HG03442 (cell line): ENCODE data around the gene NRAS.

Source experiments
- ATAC-seq: cut with Tn5 transposase; IDR thresholded peaks from one replicate; pipeline ENCODE4 v1.9.1; 2021; ENCODE audit warnings: mild to moderate bottlenecking, moderate library complexity; ENCODE audit not compliant: unreplicated experiment

Gene NRAS

DNA sequence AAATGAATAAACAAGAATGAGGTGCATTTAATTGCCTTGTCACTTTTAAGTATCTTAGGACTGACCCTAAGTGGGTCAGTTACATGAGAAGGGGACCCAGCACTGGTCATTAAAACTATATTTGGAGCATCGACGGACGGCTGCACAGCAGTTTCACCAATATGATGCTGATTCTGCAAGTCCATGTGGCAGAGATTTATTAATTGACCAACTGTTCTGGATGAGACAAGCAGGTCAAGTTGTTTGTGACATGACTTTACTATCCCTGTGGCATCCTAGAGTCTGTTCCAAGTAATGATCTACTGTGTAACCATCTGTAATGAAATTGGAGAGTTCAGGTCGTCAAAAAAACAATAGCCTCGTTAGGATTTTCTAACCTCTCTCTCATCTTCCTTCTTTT, 30.7 kb downstream of the NRAS start:
- ATAC-seq: no peak

- no peak for ATAC-seq
Measured at GRCh38 chr1:114677691-114678090, 38.9 kb downstream of the NRAS start.

DNA sequence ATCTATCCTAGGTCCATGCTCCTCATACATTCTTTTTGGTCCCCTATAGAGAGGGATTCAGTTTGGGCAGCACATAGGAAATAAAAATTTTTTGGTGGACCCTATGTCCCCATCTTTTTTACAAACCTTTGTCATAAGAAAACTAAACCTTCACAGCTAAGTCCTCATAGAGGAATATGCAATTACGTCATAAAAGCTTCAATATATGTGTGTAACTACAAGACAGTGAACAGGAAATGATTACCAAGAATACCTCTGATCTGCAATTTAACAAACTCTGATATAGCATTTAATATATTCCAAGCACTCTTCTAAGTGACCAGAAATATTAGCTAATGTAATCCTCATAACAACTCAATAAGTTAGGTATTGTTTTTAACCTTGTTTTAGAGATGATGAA, 40.5 kb downstream of the NRAS start:
- no peak for ATAC-seq

- ATAC-seq: no peak
Measured at GRCh38 chr1:114671939-114672275, 44.7 kb downstream of the NRAS start.

DNA sequence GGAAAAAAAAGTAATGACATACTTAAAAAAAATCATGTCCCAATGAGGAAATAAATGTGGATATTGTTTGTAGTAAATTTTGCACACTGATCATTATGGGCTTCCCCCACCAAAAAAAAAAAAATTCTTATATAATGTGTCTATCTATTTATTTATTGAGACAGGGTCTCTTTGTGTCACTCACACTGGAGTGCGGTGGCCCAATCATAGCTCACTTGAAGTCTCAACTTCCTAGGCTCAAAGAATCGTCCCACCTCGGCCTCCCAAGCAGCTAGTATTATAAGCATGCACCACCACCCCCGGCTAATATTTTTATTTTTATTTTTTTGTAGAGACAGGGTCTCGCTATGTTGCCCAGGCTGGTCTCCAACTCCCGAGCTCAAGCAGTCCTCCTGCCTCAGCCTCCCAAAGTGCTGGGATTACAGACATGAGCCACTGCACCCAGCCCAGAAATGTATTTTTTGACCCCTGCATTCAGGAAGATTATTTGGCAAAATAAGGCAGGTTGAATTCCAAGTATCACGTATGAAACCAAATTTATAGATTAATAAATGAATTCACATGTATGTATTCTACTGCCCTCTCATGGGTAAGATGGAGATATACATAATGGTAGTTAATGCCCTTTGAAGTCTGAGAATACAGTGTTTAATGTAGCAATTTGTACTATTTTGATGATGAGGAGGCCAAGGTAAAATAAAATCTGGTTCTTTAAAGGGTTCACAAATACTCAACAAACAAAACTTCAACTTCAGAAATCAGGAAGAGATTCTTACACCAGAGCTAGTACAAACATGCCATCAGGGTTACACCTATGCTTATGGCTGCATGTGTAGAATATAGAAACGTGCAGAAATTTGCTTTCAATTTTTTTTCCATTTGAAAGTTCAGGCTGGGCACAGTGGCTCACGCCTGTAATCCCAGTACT, 45.3 kb downstream of the NRAS start:
- no peak for ATAC-seq

DNA sequence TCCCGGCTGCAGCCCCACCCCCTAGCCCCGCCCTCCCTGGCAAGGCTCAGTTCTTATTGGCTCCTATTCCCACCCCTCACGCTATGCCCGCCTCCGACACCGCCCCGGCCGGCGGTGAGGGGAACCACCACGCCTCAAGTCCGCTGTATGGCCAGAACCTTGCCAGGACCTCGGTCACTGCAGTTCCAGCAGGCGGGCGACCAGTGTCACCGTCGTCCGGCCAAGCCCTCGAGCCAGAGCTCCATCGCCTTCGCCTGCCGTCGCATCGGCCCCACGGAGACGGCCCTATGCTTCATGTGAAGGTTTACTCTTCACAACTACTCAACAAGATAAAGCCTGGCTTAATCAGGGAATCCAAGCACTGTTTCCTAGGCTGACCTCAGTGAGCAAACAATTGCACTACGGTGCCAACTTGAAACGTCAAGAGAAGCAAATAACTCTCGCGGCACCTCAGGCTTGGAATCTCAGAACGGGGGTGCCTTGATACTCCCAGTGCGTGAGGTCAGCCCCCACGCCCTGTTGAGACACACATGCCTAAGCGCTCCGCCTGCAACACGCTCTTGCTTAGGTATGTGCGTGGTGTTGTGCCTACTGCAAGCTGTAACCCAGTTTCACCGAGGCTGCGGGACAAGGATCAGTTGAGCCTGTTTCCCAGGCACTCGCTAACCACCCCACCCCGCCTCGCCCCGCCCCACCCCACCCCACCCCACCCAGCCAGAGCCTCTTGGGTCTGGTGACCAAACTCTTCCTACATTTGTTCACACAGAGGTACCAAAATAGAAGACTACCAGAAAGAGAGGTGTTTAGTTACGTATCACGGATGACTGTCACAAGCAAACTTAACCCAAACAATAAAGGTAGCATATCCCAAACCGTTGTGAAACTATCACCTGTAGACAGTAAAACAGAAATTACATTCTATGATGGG, 46.2 kb downstream of the NRAS start:
- ATAC-seq: peak; percentile 97

DNA sequence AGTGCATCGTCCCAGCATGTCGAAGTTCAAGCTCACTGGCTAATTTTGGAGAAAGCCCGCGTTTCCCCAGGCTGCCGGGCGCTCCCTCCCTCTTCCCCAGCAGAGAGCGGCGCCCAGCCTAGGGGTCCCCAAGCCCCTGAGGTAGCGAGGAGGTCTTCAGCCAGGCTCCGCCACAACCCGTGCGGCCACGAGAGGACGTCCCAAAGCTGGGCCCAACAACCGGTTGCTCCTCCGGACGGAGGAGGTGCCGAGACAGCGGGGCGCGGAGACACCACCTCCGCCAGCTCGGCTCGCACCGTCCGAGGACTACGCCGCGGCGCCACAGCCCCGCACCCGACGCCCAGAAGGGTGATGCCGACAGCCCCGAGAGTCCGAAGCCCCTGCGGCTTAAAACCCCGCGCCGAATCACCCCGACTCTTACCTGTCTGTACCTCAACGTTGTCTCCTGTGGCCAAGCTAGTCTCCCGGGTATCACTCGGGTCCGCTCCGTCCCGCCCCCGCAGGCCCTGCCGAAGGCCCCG, 46.9 kb downstream of the NRAS start, which contains the start of gene DENND2C:
Gene DENND2C (minus strand): TSS at position 488 of the 521 bp plus-strand sequence. CDS start 44,065 bp downstream, outside the sequence.
- peak; percentile 45 for ATAC-seq

DNA sequence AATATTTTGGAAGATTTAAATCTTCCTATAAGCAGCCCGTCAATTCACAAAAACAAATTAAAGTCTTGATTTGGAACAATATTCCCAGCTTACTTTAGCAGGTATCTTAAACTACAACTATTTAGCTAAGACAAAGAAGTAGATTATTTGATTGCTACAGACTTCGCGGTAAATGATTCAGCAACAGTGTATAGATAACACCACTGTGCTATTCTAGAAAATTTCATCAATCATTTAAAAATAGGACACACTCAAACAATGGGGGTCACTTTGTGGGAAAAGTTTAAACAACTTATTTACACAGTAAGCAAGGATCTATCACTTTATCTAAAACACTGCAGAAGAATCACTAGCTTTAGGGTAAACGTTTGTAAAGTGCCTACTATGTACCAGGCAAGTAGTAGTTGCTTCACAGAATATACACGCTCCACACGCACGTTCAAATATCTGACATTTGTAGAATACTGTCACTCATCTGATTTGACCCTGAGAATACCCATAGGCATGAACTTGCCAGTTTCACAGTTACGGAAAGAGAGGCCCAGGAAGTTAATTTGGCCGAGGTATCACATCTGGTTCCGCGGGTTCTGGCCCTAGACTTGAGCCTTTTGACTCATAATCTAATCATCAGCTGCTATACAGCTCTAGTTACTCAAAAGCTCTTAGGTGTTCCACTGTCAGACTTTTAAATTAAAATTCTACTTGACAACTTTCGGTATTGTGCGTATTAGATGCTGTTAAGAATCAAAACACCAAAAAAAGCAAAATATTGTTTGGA, 47.6 kb downstream of the NRAS start:
- no peak for ATAC-seq

DNA sequence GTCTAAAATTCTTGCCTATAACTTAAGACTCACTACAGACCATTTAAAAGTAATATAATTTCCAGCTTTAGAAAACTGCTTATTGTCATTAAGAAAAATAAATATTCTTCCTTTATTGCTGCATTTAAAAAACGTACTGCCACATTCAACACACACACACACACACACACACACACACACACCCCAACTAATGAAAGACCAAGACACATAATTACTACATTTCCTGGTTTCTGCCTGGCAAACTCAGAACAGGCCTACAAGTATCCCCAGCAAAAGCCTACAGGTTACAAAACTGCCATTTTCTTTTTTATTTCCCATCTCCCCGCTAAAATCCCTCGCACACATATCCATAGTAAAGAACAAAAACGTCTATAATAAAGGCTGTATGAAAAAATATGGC, 48.2 kb downstream of the NRAS start:
- no peak for ATAC-seq

DNA sequence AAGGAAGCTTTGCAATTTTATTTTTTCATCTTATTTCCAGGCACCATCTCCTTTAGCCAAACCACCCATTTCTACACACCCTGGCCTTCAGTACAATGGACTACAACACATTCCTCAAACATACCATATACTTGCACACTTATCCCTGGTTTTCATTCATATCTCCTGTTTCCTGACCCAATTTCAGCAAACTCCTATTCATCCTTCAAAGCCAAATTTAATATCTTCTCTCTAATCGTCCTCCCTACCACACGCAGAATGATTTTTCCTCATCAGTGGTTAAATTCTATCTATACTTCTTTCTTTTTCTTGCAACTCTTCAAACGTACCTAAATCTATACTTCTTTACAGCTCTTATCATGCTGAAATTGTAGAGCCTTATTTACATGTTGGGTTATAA, 49.6 kb downstream of the NRAS start:
- no peak for ATAC-seq

DNA sequence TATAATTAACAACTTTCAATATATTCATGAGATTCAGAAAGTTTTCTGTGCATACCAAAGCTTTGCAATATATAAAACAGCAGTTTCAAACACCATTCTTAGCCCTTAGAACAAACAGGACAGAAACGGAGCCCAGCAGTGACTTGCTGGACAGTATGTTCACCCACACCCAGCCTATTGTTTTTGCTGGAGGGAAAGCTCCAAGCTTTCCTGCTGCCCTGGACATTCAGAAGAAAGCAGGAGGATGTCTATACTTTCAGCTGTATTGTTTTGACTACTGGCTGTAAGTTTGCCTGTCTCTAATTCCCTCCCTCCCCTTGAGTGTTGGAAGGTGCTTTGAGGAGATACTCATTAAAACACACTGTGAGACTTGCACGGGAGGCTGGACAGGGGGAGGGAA, 56.3 kb downstream of the NRAS start:
- ATAC-seq: no peak
